GM21447 (cell line): ENCODE data around the gene SERTAD1.
"Not testable (repeated sequence)": the region's sequence is repeated elsewhere in the genome, so short reads cannot be mapped to it uniquely, and the experiment has no call there.

Source experiments
- ATAC-seq: cut with Tn5 transposase; IDR thresholded peaks from one replicate; pipeline ENCODE4 v1.9.1; 2021; ENCODE audit not compliant: unreplicated experiment

SERTAD1 gene

GRCh38 chr19:40425450-40426287 lies at the start of gene SERTAD1:
Gene SERTAD1, minus strand, starts transcription at chr19:40425992. Its CDS starts 2,446 bp downstream, at chr19:40423546.
- ATAC-seq = peak; percentile 72

DNA sequence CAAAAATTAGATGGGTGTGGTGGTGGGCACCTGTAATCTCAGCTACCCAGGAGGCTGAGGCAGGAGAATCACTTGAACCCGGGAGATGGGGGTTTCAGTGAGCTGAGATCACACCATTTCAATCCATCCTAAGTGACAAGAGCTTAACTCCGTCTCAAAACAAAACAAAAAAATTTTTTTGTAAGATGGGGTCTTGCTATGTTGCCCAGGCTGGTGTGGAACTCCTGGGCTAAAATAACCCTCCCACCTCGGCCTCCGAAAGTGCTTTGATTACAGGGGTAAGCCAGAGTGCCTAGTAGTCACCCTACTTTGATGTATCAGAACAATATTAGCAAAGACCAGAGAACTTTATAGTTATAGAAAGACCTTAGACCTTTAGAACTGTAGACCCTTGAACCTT lies 48.9 kb upstream of the SERTAD1 start:
- no peak for ATAC-seq

- no peak for ATAC-seq
These were observed 46.7 kb upstream of the SERTAD1 start for GRCh38 chr19:40472516-40472915.

GRCh38 chr19:40471111-40471510 lies 45.3 kb upstream of the SERTAD1 start:
- ATAC-seq = no peak

- ATAC-seq = no peak
These were observed 43.2 kb upstream of the SERTAD1 start for GRCh38 chr19:40469011-40469410.

DNA sequence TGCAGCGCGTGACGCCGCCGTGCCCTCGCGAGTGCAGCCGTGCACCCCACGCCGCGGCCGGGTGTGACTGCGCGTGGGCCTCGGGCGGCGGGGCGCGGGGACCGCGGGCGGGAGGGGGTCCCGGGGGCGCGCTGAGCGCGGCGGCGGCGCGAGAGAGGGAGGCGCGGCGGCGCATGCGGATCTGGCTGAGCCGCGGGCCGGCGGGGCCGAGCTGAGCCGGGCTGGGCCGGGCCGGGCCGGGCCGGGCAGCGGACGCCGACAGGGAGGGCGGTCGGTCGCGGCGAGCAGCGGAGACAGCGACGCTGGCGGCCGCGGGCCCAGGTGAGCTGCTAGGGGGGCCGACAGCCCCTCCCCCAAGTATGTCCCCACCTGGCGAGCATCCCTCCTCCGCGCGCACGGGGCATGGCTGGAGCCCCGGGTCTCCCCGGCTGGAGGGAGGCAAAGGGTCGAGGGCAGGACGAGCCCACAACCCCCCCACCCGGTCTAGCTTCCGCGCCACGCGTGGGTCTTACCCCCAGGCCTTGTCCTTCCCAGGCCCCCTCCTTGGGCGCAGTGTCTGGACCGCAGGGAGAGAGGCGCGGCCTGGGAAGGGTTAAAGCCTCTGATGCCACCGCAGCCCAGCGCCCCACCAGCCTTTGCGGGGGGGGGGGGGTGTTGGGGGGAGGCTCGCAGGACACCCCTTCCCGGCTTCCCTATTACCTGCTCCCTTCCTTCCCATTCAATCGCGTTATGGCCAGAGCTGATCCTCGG lies 41.4 kb upstream of the SERTAD1 start, which contains the start of gene SPTBN4:
SPTBN4 (plus strand) TSS at position 17 of the 750 bp plus-strand sequence. CDS start 5,621 bp downstream, outside the sequence.
- ATAC-seq = no peak

DNA sequence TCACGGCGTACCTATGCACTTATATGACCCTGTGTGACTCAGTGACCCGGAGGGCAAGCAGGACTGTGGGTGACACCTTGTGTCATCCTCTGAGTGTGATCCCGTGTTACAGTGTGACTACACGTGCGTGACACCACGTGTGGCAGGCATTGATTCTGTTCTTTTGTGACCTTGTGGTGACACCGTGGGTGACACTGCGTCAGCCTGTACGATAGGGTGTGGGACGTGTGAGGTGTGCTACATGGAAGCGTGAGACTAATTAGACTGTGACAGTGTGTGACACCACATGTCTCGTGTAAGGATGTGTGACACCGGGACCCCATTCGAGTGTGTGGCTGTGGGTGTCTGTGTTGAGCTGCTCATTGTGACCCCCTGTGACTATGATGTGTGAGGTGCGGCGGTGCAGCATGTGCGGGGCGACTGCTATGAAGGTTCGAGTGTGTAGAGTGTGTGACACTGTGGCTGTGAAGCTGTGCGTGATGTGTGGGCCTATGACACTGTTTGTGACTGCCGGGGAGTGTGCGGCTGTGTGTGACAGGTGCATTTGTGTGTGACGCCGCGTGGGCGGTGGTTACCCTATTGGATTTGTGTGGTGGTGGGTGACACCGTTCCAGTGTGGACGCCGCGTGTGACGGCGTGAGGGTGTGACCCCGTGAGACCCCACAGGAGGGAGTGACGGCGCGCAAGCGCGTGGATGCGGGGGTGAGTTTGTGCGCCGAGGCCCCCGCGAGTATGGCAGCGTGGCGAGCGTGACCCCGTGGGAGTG lies 40.6 kb upstream of the SERTAD1 start:
- no peak for ATAC-seq

GRCh38 chr19:40465557-40466218 lies 39.9 kb upstream of the SERTAD1 start, which contains the start of gene BLVRB:
Gene BLVRB, minus strand, starts transcription at chr19:40465745. Its CDS starts 57 bp downstream, at chr19:40465688.
- peak; percentile 69 for ATAC-seq

- ATAC-seq = no peak
These were observed 39.3 kb upstream of the SERTAD1 start for GRCh38 chr19:40465025-40465556.

- no peak for ATAC-seq
These were observed 38.5 kb upstream of the SERTAD1 start for GRCh38 chr19:40464059-40465024.

GRCh38 chr19:40463587-40464037 lies 37.8 kb upstream of the SERTAD1 start:
- ATAC-seq = not testable (repeated sequence)

- ATAC-seq = no peak
These were observed 36.0 kb upstream of the SERTAD1 start for GRCh38 chr19:40461669-40462221.

GRCh38 chr19:40460185-40460584 lies 34.4 kb upstream of the SERTAD1 start:
- no peak for ATAC-seq

DNA sequence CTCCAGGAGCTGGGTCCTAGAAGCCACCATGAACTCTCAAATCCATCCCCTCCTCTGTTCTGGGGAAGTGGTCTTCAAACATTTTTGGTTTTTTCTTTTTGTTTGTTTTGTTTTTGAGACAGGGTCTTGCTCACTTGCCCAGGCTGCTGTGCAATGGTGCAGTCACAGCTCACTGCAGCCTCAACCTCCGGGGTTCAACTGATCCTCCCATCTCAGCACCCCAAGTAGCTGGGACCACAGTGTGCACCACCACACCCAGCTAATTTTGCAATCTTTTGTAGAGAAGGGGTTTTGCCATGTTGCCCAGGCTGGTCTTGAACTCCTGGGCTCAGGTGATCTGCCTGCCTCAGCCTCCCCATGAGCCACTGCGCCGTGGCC lies 32.8 kb upstream of the SERTAD1 start:
- no peak for ATAC-seq

DNA sequence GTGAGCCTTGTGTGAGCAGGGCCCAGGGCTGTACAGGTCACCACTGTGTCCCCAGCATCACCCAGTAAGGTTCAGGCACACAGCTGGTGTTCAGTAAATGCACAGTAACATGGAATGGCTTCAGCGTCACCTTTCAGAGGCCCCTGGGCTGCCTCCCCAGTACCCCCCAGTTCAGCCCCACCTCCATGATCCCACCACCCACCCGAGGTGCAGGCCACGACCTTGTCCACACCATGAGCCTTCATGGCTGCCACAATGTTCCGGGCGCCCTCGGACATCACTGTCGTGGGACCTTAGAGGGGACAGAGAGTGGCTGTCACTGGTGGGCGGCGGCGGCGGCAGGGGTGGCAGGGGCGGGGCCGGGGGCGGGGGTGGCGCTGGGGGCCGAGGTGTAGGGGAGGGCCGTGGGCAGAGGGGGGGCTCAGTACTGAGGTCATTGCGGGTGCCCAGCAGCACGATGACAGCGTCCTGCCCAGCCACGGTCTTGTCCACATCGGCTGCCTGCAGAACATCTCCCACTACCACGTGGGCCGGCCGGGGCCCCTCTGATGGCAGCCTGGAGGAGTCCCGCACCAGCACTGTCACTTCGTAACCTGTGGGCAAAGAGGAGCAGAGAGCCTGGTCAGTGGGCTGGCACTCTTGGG lies 32.3 kb upstream of the SERTAD1 start:
- no peak for ATAC-seq

DNA sequence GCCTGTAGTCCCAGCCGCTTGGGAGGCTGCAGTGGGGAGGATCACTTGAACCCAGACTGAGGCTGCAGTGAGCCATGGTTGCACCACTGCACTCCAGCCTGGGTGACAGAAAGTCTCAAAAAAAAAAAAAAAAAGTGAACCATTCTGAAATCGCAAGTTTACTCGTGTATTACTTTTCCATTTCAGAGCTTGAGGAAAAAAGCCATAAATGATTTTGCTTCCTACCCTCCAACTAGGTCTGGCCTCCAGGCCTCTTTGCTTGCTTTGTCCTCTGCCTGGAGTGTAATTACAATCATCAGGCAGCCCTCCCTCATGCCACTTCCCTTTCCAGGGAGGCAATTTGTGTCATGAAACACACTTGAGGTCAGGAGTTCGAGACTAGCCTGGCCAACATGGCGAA lies 31.3 kb upstream of the SERTAD1 start:
- ATAC-seq = no peak

DNA sequence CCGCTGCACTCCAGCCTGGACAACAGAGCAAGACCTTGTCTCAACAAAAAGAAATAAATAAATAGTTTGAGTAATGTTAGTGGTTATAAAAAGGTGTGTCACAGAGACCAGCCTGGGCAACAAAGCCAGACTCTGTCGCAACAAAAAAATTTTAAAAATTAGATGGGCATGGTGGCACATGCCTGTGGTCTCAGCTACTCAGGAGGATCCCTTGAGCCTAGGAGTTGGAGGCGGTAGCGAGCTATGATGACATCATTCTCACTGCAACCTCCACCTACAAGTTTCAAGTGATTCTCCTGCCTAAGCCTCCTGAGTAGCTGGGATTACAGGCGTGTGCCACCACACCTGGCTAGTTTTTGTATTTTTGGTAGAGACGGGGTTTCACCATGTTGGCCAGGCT lies 28.2 kb upstream of the SERTAD1 start:
- not testable (repeated sequence) for ATAC-seq

GRCh38 chr19:40453151-40453735 lies 27.5 kb upstream of the SERTAD1 start:
- no peak for ATAC-seq
